GM23338 (cell line): ENCODE results near the gene ZNF728. TPM values are rescaled to one million over a fixed set of nuclear protein-coding genes. Genes with fewer than 3 reads are reported as not detected.

Experiments used
- polyA plus RNA-seq: library from polyadenylated mRNA; unstranded; fragments of >200 nt; fragmentation: Nextera tagmentation; extraction: Ambion mirVana; gene quantifications from 2 replicates; pipeline ENCODE4 v1.2.1, GENCODE V29; 2016
- small RNA-seq: library from RNA; depleted of rRNA; stranded (forward); fragments of <200 nt; gene quantifications from one replicate; pipeline ENCODE3, GENCODE V24; 2014; ENCODE audit warnings: low replicate concordance
- total RNA-seq: library from RNA; depleted of rRNA; stranded (reverse); fragments of >200 nt; shearing (Covaris generic); gene quantifications from 2 replicates; pipeline ENCODE4 v1.2.3, GENCODE V29; 2014; rRNA removed

Gene ZNF728
- total and polyA plus RNA-seq, 2 experiments from 2014 or later = 0.10 TPM; not detected in 1

Small RNAs within 50 kb of the gene (small RNA-seq; reads per million reads assigned to genes)
- not detected for gene AC022145.2

Other genes with a start within 250 kb of the ZNF728 start
- gene ZNF99, start 219.0 kb downstream of the ZNF728 start, total RNA-seq = 0.03 TPM in 1 of 2 replicates, not detected in the other
- not detected in 2 replicates for gene ZNF99, start 219.0 kb downstream of the ZNF728 start, polyA plus RNA-seq
- gene ZNF723, start 170.9 kb downstream of the ZNF728 start, total RNA-seq = 0.59 TPM in 1 of 2 replicates, not detected in the other
- 0.29 TPM in 1 of 2 replicates, not detected in the other for gene ZNF723, start 170.9 kb downstream of the ZNF728 start, polyA plus RNA-seq
- 37.9 and 41.8 TPM in 2 replicates for gene ZNF730, start 113.8 kb upstream of the ZNF728 start, total RNA-seq
- 20.1 and 22.0 TPM in 2 replicates for gene ZNF730, start 113.8 kb upstream of the ZNF728 start, polyA plus RNA-seq
- gene ZNF724, start 247.2 kb upstream of the ZNF728 start, total RNA-seq = 77.5 and 85.3 TPM in 2 replicates
- gene ZNF724, start 247.2 kb upstream of the ZNF728 start, polyA plus RNA-seq = 33.8 and 35.4 TPM in 2 replicates